ENCODE results near the gene PLAU. TPM values are rescaled to one million over a fixed set of nuclear protein-coding genes. Genes with fewer than 3 reads are reported as not detected.
"Not testable (repeated sequence)": the region's sequence is repeated elsewhere in the genome, so short reads cannot be mapped to it uniquely, and the experiment has no call there.

PLAU gene
- total RNA-seq, 1 donor from 2014 or later: 0.38 TPM

DNA sequence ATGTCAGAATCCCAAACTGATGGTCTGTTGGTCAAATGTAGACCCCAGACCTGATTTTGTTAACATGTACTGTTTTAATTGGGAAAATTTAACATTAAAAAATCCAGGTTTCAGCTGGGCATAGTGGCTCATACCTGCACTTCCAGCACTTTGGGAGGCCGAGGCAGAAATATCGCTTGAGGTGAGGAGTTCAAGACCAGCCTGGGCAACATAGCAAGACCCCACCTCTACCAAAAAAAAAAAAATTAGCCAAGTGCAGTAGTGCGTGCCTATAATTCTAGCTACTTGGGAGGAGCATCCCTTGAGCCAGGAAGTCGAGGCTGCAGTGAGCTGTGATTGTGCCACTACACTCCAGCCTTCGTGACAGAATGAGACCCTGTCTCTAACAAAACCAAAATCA is 20.7 kb upstream of the PLAU start:
- DNase-seq (ENCODE audit: low spot score, unreplicated experiment): no peak
- TF ChIP-seq CTCF (IDR thresholded peaks at IDR 0.05; ENCODE audit: unreplicated experiment): no peak
- Mint-ChIP-seq H3K9me3 (ENCODE audit: low read depth) (no peaks in the 10 kb centered on the region), H3K4me1 (ENCODE audit: low read depth) (peaks cover 17% of the 10 kb centered on the region), H3K27ac (no peak overlapping the region), H3K36me3 (ENCODE audit: insufficient read depth) (no peaks in the 10 kb centered on the region), H3K4me3 (ENCODE audit: low read depth) (no peak overlapping the region), H3K27me3 (peaks cover 22% of the 10 kb centered on the region)

- not testable (repeated sequence) for H3K27ac Mint-ChIP-seq; H3K36me3 Mint-ChIP-seq (ENCODE audit: insufficient read depth); H3K4me3 Mint-ChIP-seq (ENCODE audit: low read depth); H3K9me3 Mint-ChIP-seq (ENCODE audit: low read depth); DNase-seq (ENCODE audit: low spot score, unreplicated experiment)
- H3K27me3 Mint-ChIP-seq: peaks cover 20% of the 10 kb centered on the region
- H3K4me1 Mint-ChIP-seq (ENCODE audit: low read depth): peaks cover 17% of the 10 kb centered on the region
Measured at GRCh38 chr10:73890830-73891229, 20.1 kb upstream of the PLAU start.

DNA sequence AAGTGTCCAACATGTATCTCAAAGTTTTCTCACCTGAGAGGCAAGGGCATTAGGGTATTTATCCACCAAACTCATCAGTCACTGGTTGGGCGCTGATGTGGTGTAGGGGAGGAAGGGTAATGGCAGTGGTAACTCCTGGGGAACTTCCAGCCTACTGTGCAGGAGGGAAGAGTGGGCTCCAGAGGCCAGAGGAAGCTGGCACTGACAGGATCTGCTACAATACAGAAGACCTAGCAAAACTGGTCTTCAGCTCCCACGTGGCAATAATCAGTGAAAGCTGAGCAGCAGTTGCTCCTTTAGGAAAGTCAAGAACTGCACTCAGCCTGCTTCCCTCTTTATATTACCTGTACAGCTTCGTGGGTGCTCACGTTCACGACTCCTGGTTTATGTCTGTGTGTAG is 19.4 kb upstream of the PLAU start:
- H3K4me1 Mint-ChIP-seq (ENCODE audit: low read depth): peaks cover 13% of the 10 kb centered on the region
- no peak overlapping the region for H3K27ac Mint-ChIP-seq
- H3K4me3 Mint-ChIP-seq (ENCODE audit: low read depth): no peak overlapping the region
- H3K27me3 Mint-ChIP-seq: peaks cover 18% of the 10 kb centered on the region
- no peaks in the 10 kb centered on the region for H3K9me3 Mint-ChIP-seq (ENCODE audit: low read depth)
- H3K36me3 Mint-ChIP-seq (ENCODE audit: insufficient read depth): no peaks in the 10 kb centered on the region
- DNase-seq (ENCODE audit: low spot score, unreplicated experiment): no peak
- no peak for TF ChIP-seq CTCF (IDR thresholded peaks at IDR 0.05; ENCODE audit: unreplicated experiment)

- H3K4me3 Mint-ChIP-seq (ENCODE audit: low read depth): no peak overlapping the region
- no peaks in the 10 kb centered on the region for H3K36me3 Mint-ChIP-seq (ENCODE audit: insufficient read depth)
- H3K9me3 Mint-ChIP-seq (ENCODE audit: low read depth): no peaks in the 10 kb centered on the region
- no peak overlapping the region for H3K27ac Mint-ChIP-seq
- no peak for TF ChIP-seq CTCF (IDR thresholded peaks at IDR 0.05; ENCODE audit: unreplicated experiment)
- peaks cover 5% of the 10 kb centered on the region for H3K4me1 Mint-ChIP-seq (ENCODE audit: low read depth)
- H3K27me3 Mint-ChIP-seq: peaks cover 18% of the 10 kb centered on the region
- DNase-seq (ENCODE audit: low spot score, unreplicated experiment): no peak
Measured at GRCh38 chr10:73892310-73893030, 18.5 kb upstream of the PLAU start.

- Mint-ChIP-seq H3K27me3 (peaks cover 18% of the 10 kb centered on the region), H3K27ac (no peak overlapping the region), H3K4me3 (ENCODE audit: low read depth) (no peak overlapping the region), H3K9me3 (ENCODE audit: low read depth) (no peaks in the 10 kb centered on the region), H3K36me3 (ENCODE audit: insufficient read depth) (no peaks in the 10 kb centered on the region), H3K4me1 (ENCODE audit: low read depth) (peaks cover 4% of the 10 kb centered on the region)
- TF ChIP-seq CTCF (IDR thresholded peaks at IDR 0.05; ENCODE audit: unreplicated experiment): no peak
- DNase-seq (ENCODE audit: low spot score, unreplicated experiment): no peak
Measured at GRCh38 chr10:73893426-73893825, 17.5 kb upstream of the PLAU start.
